Measurements from ENCODE around the gene GPLD1.
"Not testable (repeated sequence)": the region's sequence is repeated elsewhere in the genome, so short reads cannot be mapped to it uniquely, and the experiment has no call there.

The GPLD1 gene, protein sequence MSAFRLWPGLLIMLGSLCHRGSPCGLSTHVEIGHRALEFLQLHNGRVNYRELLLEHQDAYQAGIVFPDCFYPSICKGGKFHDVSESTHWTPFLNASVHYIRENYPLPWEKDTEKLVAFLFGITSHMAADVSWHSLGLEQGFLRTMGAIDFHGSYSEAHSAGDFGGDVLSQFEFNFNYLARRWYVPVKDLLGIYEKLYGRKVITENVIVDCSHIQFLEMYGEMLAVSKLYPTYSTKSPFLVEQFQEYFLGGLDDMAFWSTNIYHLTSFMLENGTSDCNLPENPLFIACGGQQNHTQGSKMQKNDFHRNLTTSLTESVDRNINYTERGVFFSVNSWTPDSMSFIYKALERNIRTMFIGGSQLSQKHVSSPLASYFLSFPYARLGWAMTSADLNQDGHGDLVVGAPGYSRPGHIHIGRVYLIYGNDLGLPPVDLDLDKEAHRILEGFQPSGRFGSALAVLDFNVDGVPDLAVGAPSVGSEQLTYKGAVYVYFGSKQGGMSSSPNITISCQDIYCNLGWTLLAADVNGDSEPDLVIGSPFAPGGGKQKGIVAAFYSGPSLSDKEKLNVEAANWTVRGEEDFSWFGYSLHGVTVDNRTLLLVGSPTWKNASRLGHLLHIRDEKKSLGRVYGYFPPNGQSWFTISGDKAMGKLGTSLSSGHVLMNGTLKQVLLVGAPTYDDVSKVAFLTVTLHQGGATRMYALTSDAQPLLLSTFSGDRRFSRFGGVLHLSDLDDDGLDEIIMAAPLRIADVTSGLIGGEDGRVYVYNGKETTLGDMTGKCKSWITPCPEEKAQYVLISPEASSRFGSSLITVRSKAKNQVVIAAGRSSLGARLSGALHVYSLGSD

DNA sequence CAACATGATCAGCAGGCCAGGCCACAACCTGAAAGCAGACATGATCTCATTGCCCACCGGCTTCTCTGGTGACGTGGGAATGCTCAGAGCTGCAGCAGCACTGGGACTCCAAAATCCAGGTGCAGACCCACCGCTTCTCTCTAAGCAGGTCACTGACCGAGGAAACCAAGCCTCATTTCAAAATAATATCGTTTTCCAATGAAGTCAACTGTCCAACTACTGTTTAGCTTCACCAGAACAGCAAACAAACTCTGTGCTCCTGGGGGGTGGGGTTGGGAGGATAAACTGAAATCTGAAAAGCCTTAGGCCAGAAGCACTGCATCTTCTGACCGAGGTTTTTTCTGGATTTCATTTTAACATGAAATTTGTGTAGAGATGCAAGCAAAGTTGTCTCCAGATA is at the start of gene GPLD1:
Gene GPLD1, minus strand, starts transcription at position 109 of the 400 bp plus-strand sequence. Its CDS starts 67 bp downstream, at position 42.
- DNase-seq = no peak

DNA sequence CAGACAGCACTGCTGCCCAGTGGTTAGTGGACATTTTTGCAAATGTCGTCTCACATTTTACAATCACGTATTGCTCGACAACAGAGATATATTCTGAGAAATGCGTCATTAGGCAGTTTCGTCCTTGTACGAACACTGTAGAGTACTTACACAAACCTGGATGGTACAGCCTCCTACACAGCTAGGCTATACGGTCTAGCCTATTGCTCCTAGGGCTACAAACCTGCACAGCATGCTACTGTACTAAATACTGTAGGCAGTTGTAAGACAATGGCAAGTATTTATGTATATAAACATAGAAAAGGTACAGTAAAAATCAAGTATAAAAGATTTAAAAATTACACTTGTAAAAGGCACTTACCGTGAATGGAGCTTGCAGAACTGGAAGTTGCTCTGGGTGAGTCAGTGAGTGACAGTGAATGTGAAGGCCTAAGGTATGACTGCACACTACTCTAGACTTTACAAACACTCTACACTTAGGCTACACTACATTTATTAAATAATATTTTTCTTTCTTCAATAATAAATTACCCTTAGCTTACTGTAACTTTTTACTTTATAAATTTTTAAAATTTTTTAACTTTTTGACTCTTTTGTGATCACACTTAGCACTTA is 48.5 kb upstream of the GPLD1 start:
- DNase-seq = no peak

DNA sequence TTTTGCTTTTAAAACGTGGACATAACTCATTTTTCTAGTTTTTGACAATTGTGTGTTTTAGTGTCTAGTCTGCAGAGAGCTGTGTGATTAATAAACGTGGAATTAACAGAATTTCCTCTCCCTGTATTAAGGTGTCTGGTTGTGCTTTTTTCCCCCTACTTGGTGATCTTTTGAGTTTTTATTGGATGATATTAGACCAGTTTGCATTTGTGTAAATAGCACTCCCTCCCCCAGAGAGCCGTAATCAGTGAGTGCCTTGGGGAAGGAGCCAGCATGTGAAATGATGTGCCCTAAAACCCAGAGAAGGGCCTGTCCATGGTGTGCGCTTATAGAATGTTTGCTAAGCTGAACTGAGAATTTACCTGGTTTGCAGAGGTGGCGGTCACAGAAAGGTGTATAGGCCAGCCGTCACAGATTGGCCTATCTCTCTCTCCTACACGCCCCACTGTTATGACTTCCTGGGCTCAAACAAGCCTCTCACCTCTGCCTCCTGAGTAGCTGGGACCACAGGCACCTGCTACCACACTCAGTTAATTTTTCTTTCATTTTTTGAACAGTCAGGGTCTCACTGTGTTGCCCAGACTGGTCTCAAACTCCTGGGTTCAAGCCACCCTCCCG is 47.8 kb upstream of the GPLD1 start:
- DNase-seq = no peak

DNA sequence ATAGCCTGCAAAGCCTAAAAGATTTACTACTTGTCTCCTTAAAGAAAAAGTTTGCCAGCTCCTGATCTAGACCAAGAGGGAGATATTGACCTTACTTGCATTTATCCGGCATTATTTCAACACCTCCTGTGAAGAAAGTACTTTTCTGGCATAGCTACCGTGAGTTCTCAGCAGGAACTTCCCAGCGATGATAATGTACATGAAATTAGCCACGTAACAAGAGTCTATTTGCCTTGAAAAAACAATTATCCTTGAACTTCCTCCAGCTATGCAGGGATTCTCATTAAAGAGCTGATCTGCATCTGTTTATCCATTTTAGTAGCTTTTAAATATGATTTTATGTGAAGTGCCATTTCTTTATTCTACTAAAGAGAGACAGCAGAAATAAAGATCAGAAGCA is 47.1 kb upstream of the GPLD1 start:
- no peak for DNase-seq

DNA sequence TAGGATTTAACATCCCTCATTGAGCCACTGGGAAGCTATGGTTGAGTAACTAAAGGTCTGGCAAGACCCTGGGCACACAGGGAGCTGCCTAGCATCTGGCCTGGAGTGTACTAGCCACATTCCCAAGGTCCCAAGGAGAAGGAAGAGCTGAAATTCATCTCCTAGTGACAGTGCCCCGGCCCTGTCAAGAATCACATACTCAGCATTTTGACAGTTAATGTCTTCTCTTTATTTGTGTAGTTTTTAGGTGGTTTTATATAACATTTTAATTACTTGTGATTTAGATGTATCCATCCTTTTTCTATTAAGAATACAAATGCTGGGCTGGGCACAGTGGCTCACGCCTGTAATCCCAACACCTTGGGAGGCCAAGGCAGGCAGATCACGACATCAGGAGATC is 45.8 kb upstream of the GPLD1 start:
- DNase-seq = no peak

DNA sequence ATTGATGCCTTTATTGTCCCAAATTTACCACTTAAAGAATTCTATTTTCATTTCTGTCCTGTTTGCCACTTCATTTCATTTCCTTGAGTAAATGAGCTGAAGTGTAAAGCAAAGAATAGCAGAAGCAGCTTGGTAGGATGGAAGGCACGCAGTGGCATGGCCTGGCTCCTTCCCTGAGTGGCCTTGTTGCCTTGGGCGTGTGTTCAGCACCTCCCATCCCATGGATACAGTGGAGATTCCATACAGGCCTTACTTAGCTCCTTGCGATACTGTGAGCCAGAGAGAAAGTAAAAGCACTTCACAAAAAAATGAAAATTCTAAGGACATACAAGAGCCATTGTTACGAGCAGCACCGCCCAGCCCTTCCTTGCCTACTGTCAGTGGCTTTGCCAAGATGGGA is 45.0 kb upstream of the GPLD1 start:
- no peak for DNase-seq

DNA sequence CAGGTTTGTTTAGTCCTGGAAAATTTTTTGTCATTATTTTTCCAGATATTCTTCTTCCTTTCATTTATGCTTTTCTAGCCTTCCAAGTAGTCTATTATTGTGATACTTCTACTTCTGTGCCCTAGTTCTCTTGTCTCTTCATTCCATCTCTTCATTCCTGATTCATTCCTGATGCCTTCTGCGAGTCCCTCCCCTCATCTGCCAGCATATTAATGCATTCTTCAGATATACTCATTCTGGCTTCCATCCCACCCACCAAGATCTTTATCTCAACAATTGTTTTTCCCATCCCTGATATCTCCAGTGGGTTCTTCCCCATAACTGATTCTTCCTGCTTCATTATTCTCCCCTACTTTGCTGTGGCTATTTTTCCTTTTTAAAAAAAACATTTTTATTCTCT is 40.6 kb upstream of the GPLD1 start:
- DNase-seq = no peak

DNA sequence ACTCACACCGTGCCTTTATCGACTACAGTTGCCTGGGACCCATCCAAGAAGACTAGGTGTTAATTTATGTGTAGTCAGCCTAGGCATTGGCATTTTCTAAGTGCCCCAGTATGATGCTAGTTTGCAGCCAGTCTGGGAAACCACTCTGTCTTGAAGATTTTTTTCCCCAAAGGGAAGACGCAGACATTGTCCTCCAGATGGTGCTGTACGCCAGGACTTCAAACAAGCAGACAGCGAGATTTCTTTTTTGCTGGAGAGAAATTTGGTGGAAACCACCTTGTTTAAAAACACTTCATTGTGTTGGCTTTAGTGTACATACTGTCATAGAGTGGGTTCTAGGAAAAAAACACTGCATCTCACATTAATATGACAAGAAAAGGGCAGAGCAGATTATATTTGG is 35.4 kb upstream of the GPLD1 start:
- no peak for DNase-seq

DNA sequence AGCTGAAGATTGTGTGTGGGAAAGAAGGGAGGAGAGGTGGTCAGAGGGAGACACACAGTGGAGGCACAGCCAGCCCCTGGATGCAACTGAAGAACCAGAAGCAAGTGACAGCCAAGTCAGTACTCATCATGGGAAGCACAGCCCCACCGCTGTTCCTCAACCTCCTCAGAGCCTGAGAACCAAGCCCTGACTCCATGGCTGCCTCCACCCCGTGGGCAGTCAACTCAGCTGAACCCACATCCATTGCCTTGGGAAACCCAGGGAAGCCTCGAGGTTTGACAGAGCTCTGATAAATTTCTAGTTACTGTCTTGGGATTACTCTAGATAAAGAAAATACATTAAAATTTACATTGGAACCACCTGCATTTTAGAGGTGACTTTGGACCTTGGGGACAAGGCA is 35.0 kb upstream of the GPLD1 start:
- DNase-seq = no peak

DNA sequence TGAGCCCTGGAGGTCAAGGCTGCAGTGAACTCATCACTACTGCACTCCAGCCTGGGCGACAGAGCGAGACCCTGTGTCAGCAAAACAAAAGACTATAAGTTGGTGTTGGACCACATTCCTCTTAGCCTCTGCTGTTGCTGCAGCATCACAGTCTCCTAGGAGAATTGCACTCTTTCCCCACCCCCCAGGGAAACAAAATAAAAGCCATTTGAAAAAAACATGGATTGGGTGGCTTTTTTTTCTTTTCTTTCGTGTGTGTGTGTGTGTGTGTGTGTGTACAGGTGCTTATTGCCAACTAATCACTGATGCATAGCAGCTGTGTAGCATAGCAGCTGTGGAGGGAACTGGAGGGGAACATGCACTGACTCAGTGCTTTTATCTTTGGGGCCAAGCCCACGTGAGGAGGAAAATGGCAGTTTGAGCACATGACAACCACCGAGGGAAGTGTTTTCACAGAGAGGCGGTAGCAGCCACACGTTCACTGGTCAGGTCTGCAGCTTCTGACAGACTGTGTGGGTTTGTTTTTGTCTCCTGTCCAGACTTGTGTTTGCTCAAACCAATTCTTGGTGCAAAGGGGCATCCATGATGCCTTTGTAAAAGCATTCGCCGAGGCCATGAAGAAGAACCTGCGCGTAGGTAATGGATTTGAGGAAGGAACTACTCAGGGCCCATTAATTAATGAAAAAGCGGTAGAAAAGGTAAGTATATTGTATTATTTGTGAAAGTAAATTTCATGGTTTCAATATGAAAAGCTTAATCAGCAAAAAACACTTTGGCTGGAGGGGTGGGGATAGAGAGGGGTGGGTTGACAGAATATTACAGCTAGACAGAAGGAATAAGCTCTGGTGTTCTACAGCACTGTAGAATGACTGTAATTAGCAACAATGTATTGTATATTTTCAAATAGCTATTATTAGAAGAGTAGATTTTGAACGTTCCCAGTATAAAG is 33.1 kb upstream of the GPLD1 start:
- no peak for DNase-seq

DNA sequence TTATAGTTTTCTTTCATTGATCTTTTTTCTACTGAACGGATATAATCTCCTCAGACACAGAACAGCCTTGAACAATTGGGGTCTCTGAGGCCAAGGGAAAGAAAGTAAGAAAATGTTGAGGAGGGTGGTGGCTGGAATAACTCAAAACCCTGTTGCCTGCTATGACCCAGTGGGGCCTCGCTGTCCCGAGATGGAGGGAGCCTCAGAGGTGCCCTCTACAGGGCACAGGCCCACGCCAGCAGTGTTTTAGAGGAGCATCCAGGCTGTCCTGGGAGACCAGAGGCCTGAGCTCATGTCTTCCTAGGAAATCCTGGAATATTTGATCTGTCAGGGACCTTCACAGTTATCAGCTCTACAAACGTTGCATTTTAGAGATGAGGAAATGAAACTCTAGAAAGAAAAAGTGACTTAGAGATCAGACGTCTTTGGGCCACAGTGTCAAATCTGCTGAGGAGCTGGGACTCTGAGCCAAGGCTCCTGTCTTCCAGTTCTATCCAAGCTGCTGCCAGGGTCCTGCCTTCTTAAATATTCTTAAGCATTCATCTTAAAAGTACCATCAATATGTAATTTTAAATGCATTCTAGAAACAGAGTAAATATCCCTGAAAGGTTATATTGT is 31.7 kb upstream of the GPLD1 start:
- peak; percentile 19 to 22 for DNase-seq

DNA sequence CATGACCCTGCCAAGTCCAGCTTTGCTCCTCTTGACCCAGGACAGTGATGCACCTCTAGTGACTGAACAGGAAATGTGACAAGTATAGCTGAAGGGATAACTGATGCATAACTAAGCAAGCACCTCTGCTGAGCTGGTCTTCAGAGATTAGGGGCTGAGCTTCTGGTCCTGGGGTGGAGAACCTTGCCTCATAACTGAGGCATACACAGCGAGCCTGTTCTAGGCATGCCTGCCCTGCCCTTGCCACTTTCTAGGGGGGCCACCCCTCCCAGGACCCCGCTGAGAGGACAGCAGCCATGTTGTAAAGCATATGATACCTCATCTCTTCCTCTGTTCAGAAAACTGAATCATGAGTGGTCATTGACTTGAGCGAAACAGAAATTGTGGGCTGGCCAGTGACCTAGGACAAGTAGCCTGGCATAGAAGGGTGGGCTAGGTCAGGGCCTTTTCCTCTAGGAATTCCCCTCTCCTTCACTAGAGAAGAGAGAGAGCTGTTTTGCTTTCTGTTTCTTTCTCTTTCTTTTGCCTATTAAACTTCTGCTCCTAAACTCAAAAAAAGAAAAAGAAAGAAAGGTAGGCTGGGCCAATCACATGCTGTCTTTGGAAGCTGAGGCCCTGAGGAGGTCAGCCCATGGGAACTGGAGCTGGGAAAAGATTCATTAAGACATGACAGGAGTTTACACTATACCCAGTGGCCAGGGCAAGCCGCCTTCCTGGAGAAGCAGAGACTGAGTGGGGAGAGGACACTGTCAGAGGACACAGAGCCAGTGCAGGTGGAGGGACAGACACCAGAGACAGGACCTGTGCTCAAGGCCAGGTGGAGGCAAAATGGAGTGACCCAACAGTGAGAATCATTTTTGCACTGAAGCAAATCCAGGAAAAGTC is 28.5 kb upstream of the GPLD1 start:
- no peak for DNase-seq

DNA sequence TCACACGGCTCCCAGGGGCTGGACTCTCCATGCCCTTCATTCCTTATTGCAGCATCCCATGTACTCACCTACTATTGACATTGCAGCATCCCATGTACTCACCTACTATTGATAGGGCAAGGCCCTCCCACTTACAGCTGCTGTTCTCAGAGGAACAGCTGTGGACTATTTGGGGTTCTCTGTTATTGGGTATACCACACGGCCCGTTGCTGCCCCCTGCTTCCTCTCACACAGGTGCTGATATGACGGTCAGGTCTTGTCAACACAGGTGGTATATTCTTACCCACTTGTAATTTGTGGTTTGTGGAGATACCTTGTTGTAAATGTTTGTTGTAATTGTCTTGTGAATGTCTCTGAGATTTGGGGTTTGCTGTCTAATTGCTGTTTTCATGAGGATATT is 24.2 kb upstream of the GPLD1 start:
- DNase-seq = no peak

DNA sequence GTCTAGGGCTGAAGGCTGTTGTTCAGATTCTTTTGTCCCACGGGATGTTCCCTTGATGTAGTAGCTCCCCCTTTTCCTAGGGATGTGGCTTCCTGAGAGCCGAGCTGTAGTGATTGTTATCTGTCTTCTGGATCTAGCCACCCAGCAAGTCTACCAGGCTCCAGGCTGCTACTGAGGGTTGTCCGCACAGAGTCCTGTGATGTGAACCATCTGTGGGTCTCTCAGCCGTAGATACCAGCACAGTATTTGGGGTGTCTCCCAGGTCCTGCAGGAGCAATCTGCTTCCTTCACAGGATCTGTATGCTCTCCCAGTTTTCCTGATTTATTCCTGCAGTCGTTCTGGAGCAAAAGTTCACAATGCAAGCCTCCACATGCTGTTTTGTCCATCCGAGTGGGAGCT is 22.6 kb upstream of the GPLD1 start:
- DNase-seq = not testable (repeated sequence)

DNA sequence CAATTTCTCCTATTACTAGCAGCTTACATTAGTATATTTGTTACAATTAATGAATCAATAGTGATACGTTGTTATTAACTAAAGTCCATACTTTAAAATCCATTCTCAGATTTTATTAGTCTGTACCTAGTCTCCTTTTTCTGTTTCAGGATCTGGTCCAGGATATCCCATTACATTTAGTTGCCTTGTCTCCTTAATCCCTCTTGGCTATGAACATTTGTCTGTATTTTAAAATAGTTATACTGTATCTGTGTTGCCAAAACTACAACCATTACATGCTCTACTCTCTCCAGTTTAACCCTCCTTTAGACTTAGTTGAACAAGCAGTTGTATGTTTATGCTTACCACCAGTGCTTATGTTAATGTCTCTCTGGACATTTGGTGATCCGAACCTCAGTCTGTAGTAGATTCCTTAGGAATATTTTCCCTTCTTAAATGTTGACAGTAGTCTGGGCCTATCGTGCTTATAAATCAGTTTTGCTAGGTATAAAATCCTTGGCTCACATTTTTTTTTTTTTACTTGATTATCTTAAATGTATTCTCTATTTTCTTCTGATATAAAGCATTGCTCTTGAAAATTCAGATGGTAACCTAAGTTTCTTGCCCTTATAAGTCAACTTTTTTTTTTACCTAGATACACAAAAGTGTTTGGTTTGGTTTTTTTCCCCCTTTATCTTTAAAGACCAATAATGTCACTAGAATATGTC is 17.6 kb upstream of the GPLD1 start:
- DNase-seq = no peak

DNA sequence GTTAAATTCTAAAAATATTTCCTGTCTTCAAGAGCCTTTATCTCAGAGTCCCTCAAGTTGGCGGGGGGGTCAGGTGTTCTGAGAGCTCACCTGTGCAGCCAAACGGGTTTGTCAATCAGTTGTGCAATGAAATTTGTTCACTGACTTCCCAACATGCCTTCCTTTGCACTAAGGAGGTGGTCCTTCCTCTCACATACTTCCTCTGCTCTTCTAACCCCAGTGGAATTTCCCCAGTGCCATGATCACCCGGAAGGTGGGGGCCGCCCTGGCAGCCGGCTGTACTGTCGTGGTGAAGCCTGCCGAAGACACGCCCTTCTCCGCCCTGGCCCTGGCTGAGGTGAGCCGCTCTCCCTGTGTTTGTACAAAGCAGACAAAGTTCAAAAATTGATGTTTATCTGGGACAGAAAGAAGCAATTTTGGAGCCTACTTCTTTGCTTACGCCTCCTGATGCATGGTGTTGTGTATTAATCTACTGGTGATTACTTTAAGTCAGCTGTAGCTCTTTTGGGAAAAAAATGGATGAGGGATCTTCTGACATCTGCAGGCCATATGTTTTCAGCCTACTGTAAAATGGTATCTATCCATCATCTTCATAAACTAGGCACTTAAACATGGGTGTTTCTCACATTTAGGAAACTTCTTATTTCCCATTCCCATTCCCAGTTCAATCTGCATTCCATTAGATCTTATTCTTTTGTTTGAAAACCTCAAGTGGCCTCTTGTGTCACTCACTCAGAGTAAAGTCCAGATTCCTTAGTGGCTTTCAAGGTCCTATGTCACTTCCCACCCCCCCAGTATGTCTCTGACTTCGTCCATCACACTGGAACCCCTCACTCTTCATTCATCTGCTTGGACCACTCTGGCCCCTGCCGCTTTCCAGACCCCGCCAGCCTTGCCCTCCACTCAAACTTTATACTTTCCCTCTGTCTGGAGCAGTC is 15.5 kb upstream of the GPLD1 start:
- DNase-seq = no peak

DNA sequence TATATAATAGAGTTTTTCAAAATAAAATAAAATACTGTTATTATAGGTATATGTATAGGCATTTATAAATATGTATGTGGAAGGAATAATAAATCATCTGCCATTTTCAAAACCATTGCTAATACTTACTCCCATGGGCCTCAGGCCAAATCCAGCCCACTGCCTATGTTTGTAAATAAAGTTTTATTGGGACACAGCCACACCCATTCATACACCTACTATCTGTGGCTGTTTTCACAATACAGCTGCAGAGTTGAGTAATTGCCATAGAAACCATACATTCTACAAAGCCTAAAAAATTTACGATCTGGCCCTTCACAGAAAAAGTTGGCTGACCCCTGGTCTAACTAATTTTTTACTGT is 14.9 kb upstream of the GPLD1 start:
- no peak for DNase-seq

DNA sequence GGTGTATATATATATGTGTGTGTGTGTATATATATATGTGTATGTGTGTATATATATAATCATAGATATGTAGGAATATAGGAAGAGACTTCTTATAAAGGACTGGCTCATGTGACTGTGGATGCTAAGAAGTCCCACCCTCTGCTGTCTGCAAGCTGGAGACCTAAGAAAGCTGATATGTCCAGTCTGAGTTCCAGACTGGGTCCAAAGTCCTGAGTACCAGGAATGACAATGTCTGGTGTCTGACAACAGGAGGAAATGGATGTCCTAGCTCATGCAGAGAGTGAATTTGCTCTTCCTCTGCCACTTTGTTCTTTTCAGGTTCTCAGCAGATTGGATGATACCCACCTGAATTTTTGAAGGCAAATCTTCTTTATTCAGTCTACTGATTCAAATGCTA is 12.5 kb upstream of the GPLD1 start:
- DNase-seq = no peak

DNA sequence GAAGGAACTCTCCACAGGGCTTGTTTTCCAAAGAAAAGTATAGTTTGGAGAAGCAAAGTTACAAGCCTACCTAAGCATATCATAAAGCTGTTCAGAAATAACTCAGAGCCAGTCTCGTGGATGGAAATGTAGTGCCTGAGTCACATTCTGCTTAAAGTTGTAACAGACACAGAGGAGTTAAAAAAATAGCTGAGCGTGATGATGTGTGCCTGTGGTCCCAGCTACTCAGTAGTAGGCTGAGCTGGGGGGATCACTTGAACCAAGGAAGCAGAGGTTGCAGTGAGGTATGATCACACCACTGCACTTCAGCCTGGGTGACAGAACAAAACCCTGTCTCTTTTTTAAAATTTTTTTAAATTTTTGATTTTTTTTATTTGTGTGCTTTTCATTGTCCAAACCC is 12.0 kb upstream of the GPLD1 start:
- DNase-seq = no peak
